Measurements from ENCODE around the gene NFKBIL1.

NFKBIL1 gene

DNA sequence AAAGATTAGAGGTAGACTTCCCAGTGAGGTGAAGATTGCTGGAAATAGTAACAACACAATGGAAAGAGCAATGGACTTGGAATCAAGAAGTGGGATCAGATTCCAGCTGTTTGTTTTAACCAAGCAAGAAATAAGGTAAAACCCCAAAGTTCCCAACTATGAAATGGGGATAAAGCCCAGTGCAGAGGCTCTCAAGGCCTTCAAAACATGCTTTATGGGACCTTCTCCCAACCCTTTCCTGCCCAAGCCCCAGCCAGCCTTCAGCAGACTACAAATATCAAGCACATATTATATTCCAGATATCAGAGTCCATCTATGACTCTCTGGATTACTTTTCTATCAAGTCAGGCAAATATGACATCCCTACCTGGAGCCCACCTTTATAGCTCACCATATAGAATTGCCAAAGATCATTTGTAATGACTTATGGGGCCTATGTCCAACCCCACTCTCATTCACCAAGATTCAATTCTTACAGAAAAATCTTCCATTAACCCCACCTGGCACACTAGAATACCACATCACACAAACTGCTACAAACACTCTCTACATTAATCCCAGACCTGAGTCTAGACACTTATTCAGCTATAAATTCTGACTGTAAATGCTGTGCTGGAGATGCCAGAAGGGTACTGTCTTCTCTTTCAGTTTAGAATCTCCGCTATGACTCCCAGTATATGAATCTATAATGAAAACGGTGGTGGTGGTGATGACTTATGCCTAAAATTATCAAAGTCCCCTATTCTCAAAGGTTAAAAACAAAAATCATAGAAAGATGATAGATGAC lies 11.7 kb upstream of the NFKBIL1 start:
- DNase-seq: no peak

DNA sequence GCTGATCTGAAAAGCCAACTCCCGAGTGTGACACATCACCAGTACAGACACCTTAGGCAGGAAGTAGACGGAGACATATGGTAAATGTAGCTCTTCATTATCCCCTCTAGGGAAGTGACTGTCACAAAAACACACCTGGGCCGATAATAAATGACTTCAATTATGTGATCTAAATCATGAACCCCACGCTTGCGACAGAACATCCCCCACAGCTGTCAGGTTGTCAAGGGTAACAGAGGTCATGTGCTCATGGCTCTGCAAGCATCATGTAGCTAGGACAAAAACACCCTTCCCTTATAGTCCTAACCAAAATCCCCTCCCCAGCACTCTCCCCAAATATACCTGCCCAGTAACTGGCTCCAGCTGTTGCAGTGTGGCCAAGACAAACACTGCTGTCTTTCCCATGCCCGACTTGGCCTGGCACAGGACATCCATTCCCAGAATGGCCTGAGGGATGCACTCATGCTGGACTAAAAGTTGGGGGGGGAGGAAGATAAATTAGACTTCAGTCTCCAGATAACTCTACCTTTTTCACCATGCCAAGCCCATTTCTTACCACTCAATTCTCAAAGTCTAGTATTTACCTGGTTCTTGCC lies 8.5 kb upstream of the NFKBIL1 start:
- no peak for DNase-seq

DNA sequence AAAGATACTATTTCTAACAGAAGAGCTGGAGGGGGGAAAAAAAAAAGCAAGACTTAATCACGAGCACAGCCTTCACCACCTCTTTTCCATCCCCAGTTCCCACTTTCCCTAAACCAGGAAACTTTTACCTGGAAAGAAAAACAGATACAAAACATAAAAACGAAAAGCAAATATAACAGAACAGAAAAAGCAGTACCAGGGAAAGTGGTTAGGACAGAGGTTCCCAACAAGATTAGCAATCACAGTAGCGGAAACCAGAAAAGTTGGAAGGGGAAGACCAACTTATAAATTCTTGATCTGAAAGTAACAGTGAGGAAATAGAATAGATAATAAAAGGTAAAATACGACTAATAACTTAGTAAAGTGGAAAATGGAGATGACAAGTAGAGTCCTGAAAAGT lies 6.8 kb upstream of the NFKBIL1 start:
- DNase-seq: no peak

DNA sequence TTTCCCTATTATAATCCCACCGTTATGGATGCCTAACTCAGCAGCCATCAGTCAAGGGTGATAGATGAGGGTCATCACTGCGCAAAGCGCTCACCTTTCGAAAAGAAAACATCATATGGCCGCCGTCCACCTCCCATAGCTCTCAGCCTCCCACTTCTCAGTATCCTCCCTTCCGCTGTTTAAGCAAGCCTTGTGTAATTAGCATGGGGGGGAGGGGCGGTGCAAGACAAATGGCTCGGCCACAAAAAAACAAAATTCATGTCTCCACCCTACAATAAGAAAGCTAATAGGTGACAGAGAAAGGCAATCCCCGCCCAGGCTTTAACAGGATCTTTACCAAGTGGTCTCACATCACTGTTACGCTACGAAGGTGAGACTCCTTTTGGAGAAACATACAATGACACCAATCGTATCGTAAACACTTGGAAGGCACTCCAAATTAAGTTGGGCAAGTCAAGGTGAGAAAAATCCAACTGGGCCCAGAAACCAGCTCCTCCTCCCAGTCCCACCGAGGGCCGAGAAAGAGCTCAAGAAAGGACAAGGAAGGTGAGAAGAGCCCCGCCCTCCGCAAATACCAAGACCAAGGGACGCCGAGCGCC lies 6.2 kb upstream of the NFKBIL1 start:
- peak; percentile 60 for DNase-seq

DNA sequence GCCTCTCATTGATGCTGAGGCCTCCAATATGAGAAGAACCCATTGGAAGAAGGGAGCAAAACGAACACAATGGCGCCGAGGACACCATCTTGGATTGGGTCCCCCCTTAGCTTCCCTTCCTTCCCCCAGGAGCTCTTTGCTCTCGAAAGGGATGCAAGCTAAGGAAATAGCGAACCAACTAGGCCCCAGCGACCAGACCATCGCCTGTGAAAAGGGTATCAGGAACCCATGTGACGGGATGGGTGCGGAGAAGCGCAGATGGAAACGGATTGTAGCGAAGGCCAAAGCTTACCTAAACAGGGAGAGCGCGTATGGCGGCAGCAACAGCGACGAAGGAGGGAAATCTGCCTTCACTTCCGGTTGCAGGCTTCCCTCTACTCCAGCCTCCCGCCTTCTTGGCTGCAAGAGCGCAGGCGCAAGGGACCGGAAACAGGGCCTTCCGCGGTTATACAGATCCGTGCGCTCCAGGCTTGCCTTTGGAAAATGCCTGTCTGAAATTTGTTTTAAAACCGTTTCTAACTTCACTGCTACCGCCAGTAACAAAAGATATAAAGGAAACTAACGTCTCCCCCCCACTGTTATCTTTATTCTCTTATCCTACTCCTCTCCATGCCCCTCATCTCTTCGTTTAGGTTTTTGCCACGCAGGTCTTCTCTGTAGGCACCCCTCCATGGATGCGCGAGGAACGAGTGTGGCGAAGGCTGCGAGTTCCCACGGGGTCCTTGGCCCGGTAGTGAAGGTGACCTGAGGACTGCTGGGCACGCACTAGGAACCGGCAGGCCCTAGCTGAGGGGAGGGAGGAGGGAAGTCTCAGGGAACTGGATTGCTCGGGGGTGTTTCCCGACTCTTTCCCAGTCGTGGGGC lies 5.5 kb upstream of the NFKBIL1 start, which contains the start of gene DDX39B:
Gene DDX39B (minus strand): TSS at position 346 of the 864 bp plus-strand sequence. CDS start 1,471 bp downstream, outside the sequence.
- peak; percentile 97 for DNase-seq

DNA sequence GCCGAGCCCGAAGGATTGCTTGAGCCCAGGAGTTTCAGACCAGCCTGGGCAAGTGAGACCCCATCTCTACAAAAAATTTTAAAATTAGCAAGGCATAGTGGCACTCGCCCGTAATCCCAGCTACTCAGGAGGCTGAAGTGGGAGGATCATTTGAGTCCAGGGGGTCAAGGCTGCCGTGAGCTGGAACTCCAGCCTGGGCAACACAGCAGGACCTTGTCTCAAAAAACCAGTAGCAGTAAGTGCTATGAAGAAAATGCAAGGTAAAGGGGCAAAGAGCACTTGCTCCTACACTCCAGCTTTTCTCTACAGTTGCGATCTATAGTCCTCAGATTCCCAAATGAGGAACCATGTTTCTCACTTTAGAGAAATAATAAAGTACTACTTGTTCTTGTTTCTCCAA lies 3.8 kb upstream of the NFKBIL1 start:
- no peak for DNase-seq

DNA sequence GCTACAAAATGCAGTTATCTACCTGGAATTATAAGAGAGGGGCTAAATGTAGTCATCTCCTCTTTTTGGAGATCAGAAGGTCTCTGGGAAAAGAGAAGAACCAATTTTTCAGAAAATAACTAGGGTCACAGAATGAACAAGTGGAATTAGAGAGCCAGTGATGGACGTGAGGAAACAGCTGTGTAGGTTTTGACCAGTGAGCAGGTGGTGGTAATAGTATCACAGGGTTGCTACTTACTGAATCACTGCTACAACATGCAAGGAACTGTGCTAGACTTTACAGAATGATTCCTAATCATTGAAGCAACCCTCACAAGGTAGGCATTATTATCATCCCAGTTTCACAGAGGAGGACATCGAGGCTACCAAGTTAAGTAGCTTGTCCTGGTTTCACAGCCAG lies 2.7 kb upstream of the NFKBIL1 start:
- no peak for DNase-seq

DNA sequence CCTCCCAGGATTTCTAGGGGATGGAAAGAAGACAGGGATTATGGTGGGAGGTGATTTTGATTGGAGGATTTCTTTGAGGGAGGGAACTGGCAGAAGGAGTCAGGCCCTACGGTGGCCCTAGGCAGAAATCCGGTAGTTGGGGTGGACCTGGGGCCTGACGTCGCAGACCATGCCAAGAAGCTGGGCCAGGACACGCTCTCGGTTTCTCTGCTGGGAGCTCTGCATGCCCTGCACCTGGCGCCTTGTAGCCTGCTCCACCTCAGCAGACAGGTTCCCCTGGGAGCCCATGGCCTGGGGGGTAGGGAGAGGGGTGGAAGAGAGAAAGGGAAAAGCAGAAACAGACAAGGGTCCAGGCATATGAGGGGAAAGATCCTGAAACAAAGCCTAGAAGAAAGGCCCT lies 2.1 kb upstream of the NFKBIL1 start:
- no peak for DNase-seq

DNA sequence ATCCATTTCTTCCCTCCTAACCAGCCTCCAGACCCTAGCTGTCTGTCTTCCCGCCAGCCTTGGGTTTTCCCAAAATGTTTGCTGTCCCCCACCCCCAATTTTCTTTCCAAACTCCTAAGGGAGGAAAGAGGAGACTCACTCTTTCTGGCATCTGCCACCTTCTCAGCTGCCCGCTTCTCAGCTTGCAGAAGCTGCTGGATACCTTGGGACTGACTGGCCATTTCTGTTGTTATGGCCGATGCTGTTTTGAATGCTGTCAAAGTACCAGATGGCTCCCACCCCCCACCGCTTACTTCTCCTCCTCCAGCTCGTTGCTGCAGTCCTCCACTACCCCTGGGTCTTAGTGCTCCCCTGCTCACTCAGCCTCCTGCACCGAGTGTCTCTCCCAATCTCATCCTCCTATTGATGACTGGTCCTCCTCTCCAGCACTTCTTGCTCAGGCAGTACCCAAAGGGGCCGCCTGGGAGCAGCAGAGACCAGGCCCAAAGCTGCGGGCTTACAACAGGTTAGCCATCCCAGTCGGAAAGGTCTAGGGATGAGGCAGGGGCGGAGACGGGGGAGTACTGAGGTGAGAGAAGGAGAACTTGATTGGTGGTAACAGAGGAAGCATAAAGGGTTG lies 960 bp upstream of the NFKBIL1 start, which contains the start of gene ATP6V1G2:
Gene ATP6V1G2 (minus strand): TSS at position 270 of the 619 bp plus-strand sequence. CDS start 49 bp downstream, at position 221.
- peak; percentile 92 for DNase-seq

DNA sequence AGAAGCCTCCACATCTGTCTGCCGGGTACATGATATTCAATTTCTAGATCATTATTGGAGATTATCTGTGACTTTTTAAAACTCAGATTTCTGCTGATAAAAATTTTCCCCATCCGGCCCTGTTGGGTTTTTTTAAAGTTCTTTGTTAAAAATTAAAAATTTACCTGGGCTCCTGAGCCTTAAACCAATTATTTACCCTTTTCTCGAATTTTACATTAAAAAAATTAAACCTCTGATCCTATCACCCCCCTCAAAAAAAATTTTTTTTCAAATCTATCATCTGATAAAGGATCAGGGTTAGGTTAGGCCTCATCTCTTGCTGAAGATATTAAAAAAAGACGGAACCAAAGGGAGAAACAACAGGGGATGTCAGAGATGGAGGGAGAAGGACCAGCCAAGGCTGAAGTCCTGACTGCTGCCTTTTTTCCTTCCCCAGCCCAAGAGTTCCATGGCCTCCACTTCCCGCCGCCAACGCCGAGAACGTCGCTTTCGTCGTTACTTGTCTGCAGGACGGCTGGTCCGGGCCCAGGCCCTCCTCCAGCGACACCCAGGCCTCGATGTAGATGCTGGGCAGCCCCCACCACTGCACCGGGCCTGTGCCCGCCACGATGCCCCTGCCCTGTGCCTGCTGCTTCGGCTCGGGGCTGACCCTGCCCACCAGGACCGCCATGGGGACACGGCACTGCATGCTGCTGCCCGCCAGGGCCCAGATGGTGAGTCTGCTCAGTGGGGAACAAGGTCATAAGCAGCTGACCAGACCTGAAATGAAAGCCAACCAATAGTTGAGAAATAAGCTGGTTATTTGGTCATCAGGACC lies 527 bp downstream of the NFKBIL1 start:
- no peak for DNase-seq

DNA sequence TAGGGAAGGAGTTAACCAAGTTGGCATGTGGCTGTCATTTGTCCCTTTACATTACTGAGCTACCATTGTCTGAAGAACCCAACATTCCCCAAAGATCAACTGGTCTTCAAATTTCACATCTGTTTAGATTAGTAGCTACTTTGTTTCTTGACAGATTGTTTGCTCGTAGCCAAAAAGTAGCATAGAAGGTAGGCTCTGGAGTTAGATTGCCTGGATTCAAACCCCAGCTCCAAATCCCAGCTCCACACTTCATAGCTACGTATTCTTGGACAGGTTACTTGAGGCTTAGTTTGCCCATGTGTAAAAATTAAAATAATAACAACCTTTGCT lies 1.1 kb downstream of the NFKBIL1 start:
- no peak for DNase-seq

DNA sequence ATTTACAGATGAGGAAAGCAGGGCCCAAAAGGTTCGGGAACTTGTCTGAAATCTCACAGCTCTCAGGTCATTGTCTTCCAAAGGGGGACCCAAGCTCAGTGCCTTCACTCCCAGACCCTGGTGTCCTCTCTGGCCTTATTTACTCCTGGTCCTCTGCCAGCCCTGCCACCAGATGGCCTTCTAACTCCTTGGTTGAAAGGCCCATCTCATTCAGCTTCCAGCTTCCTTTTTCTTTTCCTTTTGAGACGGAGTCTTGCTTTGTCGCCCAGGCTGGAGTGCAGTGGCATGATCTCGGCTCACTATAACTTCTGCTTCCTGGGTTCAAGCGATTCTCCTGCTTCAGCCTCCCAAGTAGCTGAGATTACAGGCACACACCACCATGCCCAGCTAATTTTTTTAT lies 4.0 kb downstream of the NFKBIL1 start:
- peak; percentile 7 for DNase-seq

DNA sequence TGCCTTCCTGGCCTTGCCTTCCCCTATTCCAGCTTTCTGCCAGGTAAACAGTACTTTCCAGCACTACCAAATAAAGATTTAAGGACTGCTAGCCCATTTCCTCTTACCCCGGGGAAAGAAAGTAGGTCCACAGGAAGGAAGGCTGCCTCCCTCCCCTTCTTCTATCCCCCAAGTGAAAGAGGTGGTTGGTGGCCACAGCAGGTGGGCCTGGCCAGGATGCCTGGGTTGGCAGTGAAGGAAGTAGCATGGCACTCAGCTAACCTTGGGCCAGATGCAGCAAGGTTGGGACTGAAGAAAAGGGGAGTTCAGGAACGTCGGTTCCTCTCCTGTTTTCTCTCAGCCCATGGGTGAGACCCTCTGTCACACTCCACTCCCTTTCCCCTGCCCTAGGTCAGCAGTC lies 8.9 kb downstream of the NFKBIL1 start:
- no peak for DNase-seq

DNA sequence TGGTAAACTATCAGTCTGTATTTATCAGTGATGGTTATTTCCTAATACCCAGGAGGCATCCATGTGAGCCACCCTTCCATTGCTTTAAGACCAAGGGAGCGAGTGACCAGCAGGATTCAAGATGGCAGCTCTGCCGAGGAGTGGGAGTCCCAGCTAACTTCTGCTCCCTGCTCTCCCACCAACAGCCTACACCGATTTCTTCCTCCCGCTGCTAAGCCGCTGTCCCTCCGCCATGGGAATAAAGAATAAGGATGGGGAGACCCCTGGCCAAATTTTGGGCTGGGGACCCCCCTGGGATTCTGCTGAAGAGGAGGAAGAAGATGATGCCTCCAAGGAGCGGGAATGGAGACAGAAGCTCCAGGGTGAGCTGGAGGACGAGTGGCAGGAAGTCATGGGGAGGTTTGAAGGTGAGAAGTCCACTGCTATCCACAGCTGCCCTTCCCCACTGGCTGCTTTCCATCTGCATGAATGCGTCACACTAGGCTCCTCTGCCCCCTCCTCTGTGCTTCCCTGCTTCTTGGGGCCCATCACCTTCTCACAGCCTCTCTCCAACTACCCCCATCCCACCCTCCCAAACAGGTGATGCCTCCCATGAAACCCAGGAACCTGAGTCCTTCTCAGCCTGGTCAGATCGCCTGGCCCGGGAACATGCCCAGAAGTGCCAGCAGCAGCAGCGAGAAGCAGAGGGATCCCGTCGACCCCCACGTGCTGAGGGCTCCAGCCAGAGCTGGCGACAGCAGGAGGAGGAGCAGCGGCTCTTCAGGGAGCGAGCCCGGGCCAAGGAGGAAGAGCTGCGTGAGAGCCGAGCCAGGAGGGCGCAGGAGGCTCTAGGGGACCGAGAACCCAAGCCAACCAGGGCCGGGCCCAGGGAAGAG lies 10.3 kb downstream of the NFKBIL1 start:
- no peak for DNase-seq

DNA sequence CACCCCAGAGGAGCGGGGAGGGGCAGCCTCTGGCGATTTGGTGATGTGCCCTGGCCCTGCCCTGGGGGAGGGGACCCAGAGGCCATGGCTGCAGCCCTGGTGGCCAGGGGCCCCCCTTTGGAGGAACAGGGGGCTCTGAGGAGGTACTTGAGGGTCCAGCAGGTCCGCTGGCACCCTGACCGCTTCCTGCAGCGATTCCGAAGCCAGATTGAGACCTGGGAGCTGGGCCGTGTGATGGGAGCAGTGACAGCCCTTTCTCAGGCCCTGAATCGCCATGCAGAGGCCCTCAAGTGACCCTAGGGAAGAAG lies 10.9 kb downstream of the NFKBIL1 start:
- no peak for DNase-seq

DNA sequence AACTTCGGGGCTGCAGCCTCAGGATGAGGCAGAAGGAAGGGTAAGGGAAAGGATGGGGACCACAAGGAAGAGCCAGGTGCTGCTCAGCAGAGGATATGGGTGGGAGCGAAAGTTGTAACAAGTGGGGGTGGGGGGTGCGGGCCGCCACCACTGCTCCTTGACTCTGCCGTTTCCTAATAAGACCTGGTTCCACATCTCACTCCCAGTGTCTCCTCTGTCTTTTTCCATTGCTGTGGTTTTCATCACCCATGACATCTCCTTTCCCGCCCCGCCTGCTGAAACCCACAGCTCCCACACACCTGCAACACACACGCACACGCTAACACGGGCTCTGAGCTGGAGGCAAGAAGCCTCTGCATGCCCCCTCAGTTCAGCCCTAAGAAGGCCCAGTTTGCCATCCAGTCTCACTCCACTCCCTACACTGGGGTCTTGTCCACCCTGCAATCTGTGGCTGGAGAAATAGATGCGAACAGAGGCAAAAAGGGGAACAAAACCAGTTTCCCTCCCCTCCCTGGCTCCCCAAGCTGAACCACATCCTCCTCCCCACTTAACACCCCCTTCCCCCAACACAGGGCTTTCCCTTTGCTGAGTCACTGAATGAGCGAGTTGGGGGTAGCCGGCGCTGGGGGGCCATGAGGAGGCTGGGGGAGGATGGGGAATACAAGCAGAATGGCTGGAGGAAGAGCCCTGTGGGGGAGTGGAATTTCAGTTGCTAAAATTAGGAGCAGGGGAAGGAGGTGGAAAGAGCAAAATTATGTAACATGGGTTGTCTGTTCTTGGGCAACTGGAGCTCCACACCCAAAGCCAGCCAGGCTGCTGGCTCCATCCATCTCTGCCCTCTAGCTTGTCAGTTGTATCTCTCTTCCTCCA lies 11.5 kb downstream of the NFKBIL1 start:
- DNase-seq: no peak

DNA sequence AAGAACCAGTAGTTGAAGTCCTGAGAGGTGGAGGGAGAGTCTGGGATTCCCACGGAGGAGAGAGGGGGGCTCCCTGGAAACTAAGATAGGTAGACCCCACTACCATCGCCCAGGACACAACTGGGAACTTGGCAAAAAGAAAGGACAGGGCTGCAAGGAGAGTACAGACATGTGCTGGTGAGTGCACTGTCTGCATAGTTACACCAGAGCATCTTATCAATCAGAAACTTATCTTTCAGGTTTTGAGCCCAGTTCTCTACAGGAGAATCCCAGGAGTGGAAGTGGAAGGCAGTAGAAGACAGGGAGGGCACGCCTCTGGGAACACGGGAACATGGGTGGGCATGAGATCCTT lies 12.2 kb downstream of the NFKBIL1 start:
- no peak for DNase-seq

DNA sequence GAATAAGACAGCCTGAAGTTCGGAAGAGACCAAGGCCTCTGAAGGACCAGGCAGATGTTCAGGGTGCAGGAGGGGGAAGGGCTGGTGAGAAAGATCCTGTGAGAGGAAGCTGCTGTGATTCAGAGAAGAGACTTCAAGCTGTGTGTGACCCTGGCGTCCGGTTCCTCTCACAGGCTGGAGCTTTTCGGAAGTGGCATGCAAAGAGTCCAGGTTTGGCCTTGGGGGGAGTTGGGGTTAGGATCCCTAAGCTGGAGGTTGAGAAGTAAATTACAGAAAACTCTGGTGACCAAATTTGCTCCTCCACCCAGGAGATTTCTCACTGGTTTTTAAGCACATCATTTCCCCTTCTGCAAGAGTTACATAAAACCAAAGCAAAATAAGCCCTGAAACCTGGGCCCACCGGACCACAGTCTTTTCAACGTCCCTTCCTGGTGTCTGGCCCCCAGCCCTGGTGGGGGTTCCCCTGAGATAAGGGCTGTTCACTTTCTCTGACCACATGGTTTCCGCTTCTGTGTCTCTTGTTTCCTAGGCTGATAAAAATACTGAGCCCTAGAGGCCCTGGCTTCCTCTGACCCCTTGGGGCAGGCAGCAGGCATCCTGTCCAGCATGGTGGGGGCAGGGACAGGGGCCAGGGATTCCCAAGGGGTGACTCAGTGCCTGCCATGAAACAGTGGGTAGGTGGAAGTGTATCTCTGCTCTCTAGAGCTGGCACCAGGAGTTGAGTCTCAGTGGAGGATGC lies 12.7 kb downstream of the NFKBIL1 start:
- DNase-seq: no peak

DNA sequence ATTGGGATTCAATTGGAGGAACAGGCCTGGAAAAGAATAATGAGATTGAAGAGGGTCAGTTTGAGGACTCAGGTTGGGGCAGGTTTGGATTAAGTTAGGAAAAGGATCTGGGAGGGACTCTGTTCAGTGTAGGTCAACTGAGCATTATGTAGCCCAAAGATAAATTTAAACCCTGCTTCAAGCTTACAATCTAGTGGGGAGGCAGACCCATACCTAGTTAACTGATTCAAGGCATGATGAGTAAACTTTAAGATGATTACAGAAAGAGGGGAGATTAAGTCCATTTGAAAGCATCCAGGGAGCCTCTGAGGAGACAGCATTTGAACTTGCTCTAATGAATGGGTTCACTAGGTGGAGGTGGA lies 13.3 kb downstream of the NFKBIL1 start:
- no peak for DNase-seq
